SK-N-SH (cell line): ENCODE data around the gene NOL7. TPM values are rescaled to one million over a fixed set of nuclear protein-coding genes. Genes with fewer than 3 reads are reported as not detected.

Experiments used
- CTCF ChIA-PET: fragments of 300-600, 350-600 bp; formaldehyde crosslinking; extraction: SDS; loops from one replicate; lab custom pipeline; 2021; lab: Yijun Ruan, JAX
- POLR2A ChIA-PET: fragments of 350-600 bp; sonication (Branson Sonifier 250); formaldehyde crosslinking; extraction: SDS; loops from one replicate; lab custom pipeline; 2020; ENCODE audit warnings: antibody characterized with exemption, inconsistent platforms; lab: Yijun Ruan, JAX
- DNase-seq: peaks from one replicate; pipeline ENCODE4 v3.0.0; 2012
- H2AFZ ChIP-seq: fragments of 200-600 bp; sonication (generic); 2 replicates; pipeline ENCODE4 v1.8.1; 2016; ENCODE audit warnings: antibody characterized with exemption, mild to moderate bottlenecking, low read depth
- H3F3A ChIP-seq: fragments of 200-600 bp; sonication (generic); replicated peaks from 2 replicates; pipeline ENCODE3; 2016; ENCODE audit warnings: antibody characterized with exemption, mild to moderate bottlenecking; ENCODE audit not compliant: insufficient read depth
- H3K27ac ChIP-seq, 2 experiments: fragments of 200-500 bp in 1 of 2; fragments of 200-600 bp in 1 of 2; sonication (Bioruptor generic) in 1 of 2; sonication (generic), shearing (Covaris generic) in 1 of 2; 2 replicates each; pipeline versions ENCODE4 v1.5.1 to v1.6.1; 2014 to 2016; ENCODE audit warnings: low read depth in 2 of 2, inconsistent platforms in 1 of 2, low read length in 1 of 2, mild to moderate bottlenecking in 1 of 2, mixed read lengths in 1 of 2
- H3K27me3 ChIP-seq: fragments of 200-600 bp; sonication (generic), shearing (Covaris generic); 2 replicates; pipeline ENCODE4 v1.6.1; 2016; ENCODE audit warnings: mixed run types; ENCODE audit not compliant: insufficient read depth
- H3K36me3 ChIP-seq, 2 experiments: fragments of 200-500 bp in 1 of 2; fragments of 200-600 bp in 1 of 2; sonication (Bioruptor generic) in 1 of 2; sonication (generic) in 1 of 2; replicated peaks in 1 of 2; 2 replicates each; pipeline versions ENCODE3 to v1.5.1; 2014 to 2016; ENCODE audit warnings: low read length in 1 of 2, mild to moderate bottlenecking in 1 of 2; ENCODE audit not compliant: insufficient read depth in 2 of 2, control insufficient read depth in 1 of 2
- H3K4me1 ChIP-seq, 2 experiments: fragments of 200-500 bp in 1 of 2; fragments of 200-600 bp in 1 of 2; sonication (Bioruptor generic) in 1 of 2; sonication (generic), shearing (Covaris generic) in 1 of 2; 2 replicates each; pipeline versions ENCODE4 v1.5.1 to v1.6.1; 2014 to 2016; ENCODE audit warnings: low read depth in 1 of 2, low read length in 1 of 2, mixed run types in 1 of 2; ENCODE audit not compliant: insufficient read depth in 2 of 2, control insufficient read depth in 1 of 2
- H3K4me2 ChIP-seq: fragments of 200-600 bp; sonication (generic), shearing (Covaris generic); 2 replicates; pipeline ENCODE4 v1.6.1; 2017; ENCODE audit warnings: mixed run types
- H3K4me3 ChIP-seq, 2 experiments: fragments of 200-500 bp in 1 of 2; fragments of 200-600 bp in 1 of 2; sonication (Bioruptor generic) in 1 of 2; sonication (generic), shearing (Covaris generic) in 1 of 2; 2 replicates each; pipeline versions ENCODE4 v1.5.1 to v1.8.1; 2014 to 2016; ENCODE audit warnings: low read depth in 2 of 2, inconsistent platforms in 1 of 2, low read length in 1 of 2, mild to moderate bottlenecking in 1 of 2, mixed read lengths in 1 of 2, moderate library complexity in 1 of 2
- H3K79me2 ChIP-seq: fragments of 200-600 bp; sonication (generic); 2 replicates; pipeline ENCODE4 v1.8.1; 2017; ENCODE audit warnings: mild to moderate bottlenecking; ENCODE audit not compliant: insufficient read depth
- H3K9ac ChIP-seq: fragments of 200-600 bp; sonication (generic); 2 replicates; pipeline ENCODE4 v1.6.1; 2017; ENCODE audit warnings: mixed run types
- H3K9me2 ChIP-seq: fragments of 200-600 bp; sonication (generic); 2 replicates; pipeline ENCODE4 v1.6.1; 2017; ENCODE audit warnings: mixed run types
- H3K9me3 ChIP-seq: fragments of 200-600 bp; sonication (generic); 2 replicates; pipeline ENCODE4 v1.6.1; 2017; ENCODE audit warnings: mixed run types, mild to moderate bottlenecking, moderate library complexity
- H4K20me1 ChIP-seq: fragments of 200-600 bp; sonication (generic); 2 replicates; pipeline ENCODE4 v1.6.1; 2017; ENCODE audit warnings: mild to moderate bottlenecking, mixed run types; ENCODE audit not compliant: insufficient read depth
- CHD2 ChIP-seq: fragments of 150-350 bp; IDR thresholded peaks from 2 replicates; pipeline ENCODE4 v1.6.1; 2018; ENCODE audit warnings: low read length; ENCODE audit not compliant: partially characterized antibody
- EP300 ChIP-seq, 2 experiments: IDR thresholded peaks; 2 replicates each; pipeline versions ENCODE4 v1.4.0 to v1.6.1; 2012; ENCODE audit warnings: borderline replicate concordance in 1 of 2, low read depth in 1 of 2, low read length in 1 of 2
- FOSL2 ChIP-seq: IDR thresholded peaks from 2 replicates; pipeline ENCODE4 v1.4.0; 2012; ENCODE audit warnings: low read depth, mild to moderate bottlenecking, moderate library complexity, borderline replicate concordance
- FOXM1 ChIP-seq: IDR thresholded peaks from 2 replicates; pipeline ENCODE4 v1.4.0; 2012; ENCODE audit warnings: low read depth, mild to moderate bottlenecking
- GABPA ChIP-seq: IDR thresholded peaks from 2 replicates; pipeline ENCODE4 v1.4.0; 2012; ENCODE audit warnings: low read depth, mild to moderate bottlenecking
- GATA2 ChIP-seq: sonication (generic); formaldehyde crosslinking; IDR thresholded peaks from 2 replicates; pipeline ENCODE4 v1.5.0; 2020; ENCODE audit warnings: mild to moderate bottlenecking, missing genetic modification reagents
- JUND ChIP-seq: IDR thresholded peaks from 2 replicates; pipeline ENCODE4 v1.4.0; 2012
- MAX ChIP-seq: IDR thresholded peaks from 2 replicates; pipeline ENCODE4 v1.4.0; 2012; ENCODE audit warnings: low read depth
- MEF2A ChIP-seq: IDR thresholded peaks from 2 replicates; pipeline ENCODE4 v1.4.0; 2012; ENCODE audit warnings: low read depth, borderline replicate concordance
- NFIC ChIP-seq: IDR thresholded peaks from 2 replicates; pipeline ENCODE4 v1.4.0; 2012; ENCODE audit warnings: borderline replicate concordance
- NRF1 ChIP-seq: IDR thresholded peaks from 2 replicates; pipeline ENCODE4 v1.6.1; 2012; ENCODE audit warnings: low read depth, mild to moderate bottlenecking, low read length
- POLR2AphosphoS5 ChIP-seq: IDR thresholded peaks from 2 replicates; pipeline ENCODE4 v1.6.1; 2012; ENCODE audit warnings: low read depth, low read length
- RXRA ChIP-seq: IDR thresholded peaks from 2 replicates; pipeline ENCODE4 v1.4.0; 2012; ENCODE audit warnings: low read depth, mild to moderate bottlenecking, borderline replicate concordance
- SIN3A ChIP-seq: IDR thresholded peaks from 2 replicates; pipeline ENCODE4 v1.6.1; 2012; ENCODE audit warnings: low read depth, mild to moderate bottlenecking, low read length, moderate library complexity, borderline replicate concordance
- SMC3 ChIP-seq: IDR thresholded peaks from 2 replicates; pipeline ENCODE4 v1.6.1; 2012; ENCODE audit warnings: low read depth, low read length, improper control_type of control experiment
- TAF1 ChIP-seq: IDR thresholded peaks from 2 replicates; pipeline ENCODE4 v1.6.1; 2012; ENCODE audit warnings: low read depth, mild to moderate bottlenecking, low read length, moderate library complexity, borderline replicate concordance
- USF1 ChIP-seq: IDR thresholded peaks from 2 replicates; pipeline ENCODE4 v1.4.0; 2012; ENCODE audit warnings: low read depth, borderline replicate concordance
- ZBTB33 ChIP-seq: IDR thresholded peaks from 2 replicates; pipeline ENCODE4 v1.4.0; 2012; ENCODE audit warnings: low read depth, borderline replicate concordance
- WGBS: methylation state at CpG from one replicate; pipeline ENCODE4 v1.1.6; 2017; ENCODE audit warnings: low lambda C conversion rate; 5-methylcytosine and 5-hydroxymethylcytosine counted together
- polyA plus RNA-seq, 3 experiments: library from polyadenylated mRNA; depleted of rRNA; stranded (reverse); fragments of >200 nt; gene quantifications; 2 replicates each; pipeline ENCODE4 v1.2.3, GENCODE V29; 2012
- TF ChIP-seq, protein P1 (sequence below): fragments of 150-350 bp; IDR thresholded peaks from 2 replicates; pipeline ENCODE4 v1.6.1; 2016; ENCODE audit warnings: mild to moderate bottlenecking, low read depth, low read length

Gene NOL7
- polyA plus RNA-seq, 1 of the 3 experiments (the other 2 are of a cell fraction), result 103 TPM

GRCh38 chr6:13655700-13656099 is 40.6 kb downstream of the NOL7 start:
- peaks cover 6% of the 10 kb centered on the region; the same call in 1 of the 2 replicates for H4K20me1 ChIP-seq
- no peaks in the 10 kb centered on the region for H3K9me3 ChIP-seq
- H3K9ac ChIP-seq, result no peak overlapping the region
- H3K27me3 ChIP-seq, result no peaks in the 10 kb centered on the region
- WGBS, result 92% methylated on average over 1 of the region's 1 CpG
- ChIA-PET CTCF (interaction anchor here (1.0 to 1.7 kb wide), 2 partner anchors 31 to 40 kb away, joined by 3 to 9 read pairs; partner anchors contain the start of gene NOL7), POLR2A (no interaction called here)
- H3K27ac ChIP-seq, result no peak overlapping the region; a peak in 1 of 4 replicates
- no peak for DNase-seq
- H3K79me2 ChIP-seq, result peaks cover 74% of the 10 kb centered on the region
- H3F3A ChIP-seq, result peaks cover 17% of the 10 kb centered on the region
- H3K4me3 ChIP-seq, result no peak overlapping the region
- peaks cover 15 to 24% of the 10 kb centered on the region in 2 experiments for H3K36me3 ChIP-seq
- TF ChIP-seq FOSL2 (no peak), EP300 (IDR thresholded peaks at IDR 0.05; ENCODE audit: borderline replicate concordance in 1 of 2, low read depth in 1 of 2, low read length in 1 of 2) (no peak), CHD2 (no peak), FOXM1 (no peak), GATA2 (CRISPR knock-in tag) (no peak), TAF1 (no peak), ZBTB33 (no peak), RXRA (no peak), GABPA (no peak), POLR2AphosphoS5 (no peak), MEF2A (no peak), USF1 (no peak), SMC3 (no peak), SIN3A (no peak), NRF1 (no peak), MAX (no peak), NFIC (no peak), JUND (no peak)
- TF ChIP-seq, protein P1, sequence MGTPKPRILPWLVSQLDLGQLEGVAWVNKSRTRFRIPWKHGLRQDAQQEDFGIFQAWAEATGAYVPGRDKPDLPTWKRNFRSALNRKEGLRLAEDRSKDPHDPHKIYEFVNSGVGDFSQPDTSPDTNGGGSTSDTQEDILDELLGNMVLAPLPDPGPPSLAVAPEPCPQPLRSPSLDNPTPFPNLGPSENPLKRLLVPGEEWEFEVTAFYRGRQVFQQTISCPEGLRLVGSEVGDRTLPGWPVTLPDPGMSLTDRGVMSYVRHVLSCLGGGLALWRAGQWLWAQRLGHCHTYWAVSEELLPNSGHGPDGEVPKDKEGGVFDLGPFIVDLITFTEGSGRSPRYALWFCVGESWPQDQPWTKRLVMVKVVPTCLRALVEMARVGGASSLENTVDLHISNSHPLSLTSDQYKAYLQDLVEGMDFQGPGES, result no peak
- H3K9me2 ChIP-seq, result no peaks in the 10 kb centered on the region
- H3K4me2 ChIP-seq, result no peak overlapping the region
- no peak overlapping the region for H2AFZ ChIP-seq
- peaks cover 6 to 7% of the 10 kb centered on the region in 2 experiments; a peak in 3 of 4 replicates for H3K4me1 ChIP-seq
